Measurements from ENCODE around the gene HOXD4. TPM values are rescaled to one million over a fixed set of nuclear protein-coding genes. Genes with fewer than 3 reads are reported as not detected.

Gene HOXD4
- polyA plus RNA-seq, 1 donor from 2014 or later, result not detected

- Histone ChIP-seq H3K9ac (ENCODE audit: low read length) (no peak overlapping the region), H3K36me3 (ENCODE audit: insufficient read depth, low read length) (no peaks in the 10 kb centered on the region), H3K27me3 (ENCODE audit: insufficient read depth, low read depth, low read length) (peaks cover 96% of the 10 kb centered on the region), H4K20me1 (ENCODE audit: insufficient read depth) (no peaks in the 10 kb centered on the region), H3K4me2 (ENCODE audit: low read length) (no peak overlapping the region), H3K27ac (ENCODE audit: low read length) (no peak overlapping the region), H3K4me3 (ENCODE audit: low read length) (no peak overlapping the region), H2AFZ (ENCODE audit: low read depth, low read length) (no peak overlapping the region), H3K79me2 (replicated peaks; ENCODE audit: insufficient read depth, low read length) (no peaks in the 10 kb centered on the region), H3K9me3 (ENCODE audit: low read length) (peaks cover 10% of the 10 kb centered on the region), H3F3A (ENCODE audit: insufficient read depth, low read length, poor library complexity, severe bottlenecking) (no peaks in the 10 kb centered on the region), H3K9me2 (ENCODE audit: insufficient read depth, low read length) (no peaks in the 10 kb centered on the region)
- TF ChIP-seq MXI1 (conservative IDR thresholded peaks at IDR 0.05; ENCODE audit: poor library complexity, severe bottlenecking), result no peak
- no peak for TF ChIP-seq CTCF (IDR thresholded peaks at IDR 0.05; ENCODE audit: poor library complexity, severe bottlenecking)
Measured at GRCh38 chr2:176110415-176111308, 40.7 kb upstream of the HOXD4 start.

GRCh38 chr2:176111309-176111663 is 40.1 kb upstream of the HOXD4 start:
- Histone ChIP-seq H4K20me1 (ENCODE audit: insufficient read depth) (no peaks in the 10 kb centered on the region), H3K9ac (ENCODE audit: low read length) (no peak overlapping the region), H3K4me2 (ENCODE audit: low read length) (no peak overlapping the region), H3K27me3 (ENCODE audit: insufficient read depth, low read depth, low read length) (peaks cover 96% of the 10 kb centered on the region), H3K4me3 (ENCODE audit: low read length) (no peak overlapping the region), H3K79me2 (replicated peaks; ENCODE audit: insufficient read depth, low read length) (no peaks in the 10 kb centered on the region), H3K36me3 (ENCODE audit: insufficient read depth, low read length) (no peaks in the 10 kb centered on the region), H3F3A (ENCODE audit: insufficient read depth, low read length, poor library complexity, severe bottlenecking) (no peaks in the 10 kb centered on the region), H3K9me3 (ENCODE audit: low read length) (peaks cover 15% of the 10 kb centered on the region), H3K27ac (ENCODE audit: low read length) (no peak overlapping the region), H2AFZ (ENCODE audit: low read depth, low read length) (no peak overlapping the region), H3K9me2 (ENCODE audit: insufficient read depth, low read length) (no peaks in the 10 kb centered on the region)
- TF ChIP-seq TAF1 (IDR thresholded peaks at IDR 0.05; ENCODE audit: low read depth) (no peak), SMC3 (conservative IDR thresholded peaks at IDR 0.05; ENCODE audit: poor library complexity) (peak; percentile 42), EP300 (conservative IDR thresholded peaks at IDR 0.05; ENCODE audit: poor library complexity, severe bottlenecking) (no peak), RAD21 (conservative IDR thresholded peaks at IDR 0.05) (peak; percentile 22), EZH2 (IDR thresholded peaks at IDR 0.05; ENCODE audit: borderline replicate concordance, insufficient read depth, low read length, poor library complexity, severe bottlenecking) (no peak), POLR2AphosphoS5 (IDR thresholded peaks at IDR 0.05) (peak; percentile 49), MXI1 (conservative IDR thresholded peaks at IDR 0.05; ENCODE audit: poor library complexity, severe bottlenecking) (no peak), CTCF (IDR thresholded peaks at IDR 0.05; ENCODE audit: poor library complexity, severe bottlenecking) (peak; percentile 52), REST (IDR thresholded peaks at IDR 0.05; ENCODE audit: borderline replicate concordance) (no peak)
